DOHH2 (cell line): ENCODE data around the gene PKP4.

ENCODE experiments used
- CTCF ChIP-seq: fragments of 200-600 bp; sonication (generic); IDR thresholded peaks from one replicate; pipeline ENCODE4 v1.5.1; 2014; ENCODE audit warnings: antibody characterized with exemption, mild to moderate bottlenecking, low read depth, low read length; ENCODE audit not compliant: poor library complexity, severe bottlenecking
- EZH2phosphoT487 ChIP-seq: fragments of 200-600 bp; sonication (generic); IDR thresholded peaks from 2 replicates; pipeline ENCODE4 v1.6.1; 2017; ENCODE audit warnings: borderline replicate concordance, mild to moderate bottlenecking, antibody characterized with exemption, low read length, moderate library complexity, mixed read lengths

GRCh38 chr2:158633261-158633660 is 176.5 kb downstream of the PKP4 start:
- TF ChIP-seq CTCF (no peak), EZH2phosphoT487 (no peak)
